Esophagus muscularis mucosa (tissue), 3 donors: ENCODE data around the gene CACNA2D3.

ENCODE experiments used
- POLR2A ChIP-seq: fragments of 450-650 bp; IDR thresholded peaks from one replicate; pipeline ENCODE4 v1.6.1; 2017; ENCODE audit warnings: antibody characterized with exemption, moderate library complexity, mild to moderate bottlenecking, low read depth
- POLR2AphosphoS5 ChIP-seq, 2 donors: sonication (generic); formaldehyde crosslinking; IDR thresholded peaks; one replicate each; pipeline ENCODE4 v1.6.1; 2017; ENCODE audit warnings: antibody characterized with exemption in 2 of 2
- TF ChIP-seq, protein P1 (sequence below), 3 experiments: fragments of 200-600 bp in 2 of 3; fragments of 450-650 bp in 1 of 3; sonication (generic) in 2 of 3; IDR thresholded peaks; one replicate each; pipeline ENCODE4 v1.5.1; 2017 to 2019; ENCODE audit warnings: antibody characterized with exemption in 3 of 3, mild to moderate bottlenecking in 2 of 3, moderate library complexity in 1 of 3

GRCh38 chr3:54087581-54088410, 34.6 kb upstream of the CACNA2D3 start:
- TF ChIP-seq POLR2AphosphoS5 (IDR thresholded peaks at IDR 0.05) (no peak), POLR2A (no peak)
- TF ChIP-seq, protein P1, sequence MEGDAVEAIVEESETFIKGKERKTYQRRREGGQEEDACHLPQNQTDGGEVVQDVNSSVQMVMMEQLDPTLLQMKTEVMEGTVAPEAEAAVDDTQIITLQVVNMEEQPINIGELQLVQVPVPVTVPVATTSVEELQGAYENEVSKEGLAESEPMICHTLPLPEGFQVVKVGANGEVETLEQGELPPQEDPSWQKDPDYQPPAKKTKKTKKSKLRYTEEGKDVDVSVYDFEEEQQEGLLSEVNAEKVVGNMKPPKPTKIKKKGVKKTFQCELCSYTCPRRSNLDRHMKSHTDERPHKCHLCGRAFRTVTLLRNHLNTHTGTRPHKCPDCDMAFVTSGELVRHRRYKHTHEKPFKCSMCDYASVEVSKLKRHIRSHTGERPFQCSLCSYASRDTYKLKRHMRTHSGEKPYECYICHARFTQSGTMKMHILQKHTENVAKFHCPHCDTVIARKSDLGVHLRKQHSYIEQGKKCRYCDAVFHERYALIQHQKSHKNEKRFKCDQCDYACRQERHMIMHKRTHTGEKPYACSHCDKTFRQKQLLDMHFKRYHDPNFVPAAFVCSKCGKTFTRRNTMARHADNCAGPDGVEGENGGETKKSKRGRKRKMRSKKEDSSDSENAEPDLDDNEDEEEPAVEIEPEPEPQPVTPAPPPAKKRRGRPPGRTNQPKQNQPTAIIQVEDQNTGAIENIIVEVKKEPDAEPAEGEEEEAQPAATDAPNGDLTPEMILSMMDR (IDR thresholded peaks at IDR 0.05) = no peak
